ENCODE results near the gene CDK3. TPM values are rescaled to one million over a fixed set of nuclear protein-coding genes. Genes with fewer than 3 reads are reported as not detected.
A peak's percentile ranks its signal among the peaks of the same experiment; 100 is the strongest.

Gene CDK3
- polyA plus RNA-seq, 2 of the 4 experiments (the other 2 are of a cell fraction): 5.1 to 5.5 TPM

DNA sequence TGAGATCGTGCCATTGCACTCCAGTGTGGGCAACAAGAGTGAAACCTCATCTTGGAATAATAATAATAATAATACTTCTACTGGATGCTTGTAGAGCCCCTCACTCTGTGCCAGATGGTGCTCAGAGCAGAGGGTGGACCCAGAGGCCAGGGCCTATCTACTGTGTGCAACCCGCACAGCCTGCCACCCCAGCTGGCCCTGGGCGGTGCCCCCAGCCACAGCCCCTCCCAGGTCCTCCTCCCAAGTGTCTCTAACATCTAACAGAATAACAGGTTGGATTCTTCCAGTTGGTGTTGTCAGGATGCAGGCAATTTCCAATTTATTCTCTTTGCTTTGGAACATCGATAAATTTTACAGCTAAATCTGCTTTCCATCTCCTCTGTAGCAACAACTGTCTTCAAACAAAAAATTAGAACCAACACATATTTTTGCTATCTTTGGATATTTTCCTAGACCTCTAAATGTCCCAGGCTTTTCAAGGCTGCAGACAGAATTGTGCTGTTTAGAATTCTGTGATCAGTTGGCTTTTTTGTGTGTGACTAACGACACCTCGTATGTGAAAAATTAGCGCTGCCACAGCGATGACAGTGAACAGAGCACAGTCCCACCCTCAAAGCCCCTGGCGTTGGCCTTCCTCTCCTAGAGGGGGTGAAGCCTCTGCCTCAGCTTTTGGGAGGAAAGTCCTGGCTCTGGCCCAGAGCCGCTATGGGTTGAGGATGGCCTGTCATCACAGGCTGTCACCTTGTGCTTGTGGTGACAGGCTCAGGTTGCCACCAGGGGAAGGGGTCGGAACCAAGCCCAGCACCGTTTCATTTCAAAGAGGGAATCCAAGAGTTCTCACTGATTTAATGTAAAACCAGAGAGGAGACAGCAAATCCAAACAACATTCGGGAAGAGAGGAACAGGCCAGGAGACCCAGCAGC is 34.0 kb downstream of the CDK3 start:
- POLR2A ChIA-PET: interaction anchor here (1.9 kb wide), 1 partner anchor 38 kb away, joined by 4 read pairs; the partner anchor contains the start of gene SRP68
- peak; percentile 81 for FAIRE-seq

More for the DNA sequence above, 34.0 kb downstream of the CDK3 start:
- Histone ChIP-seq H3K4me1 (peaks cover 1% of the 10 kb centered on the region), H3K27ac (no peak overlapping the region), H3K4me2 (no peak overlapping the region), H3K4me3 (no peak overlapping the region), H3K9me3 (no peaks in the 10 kb centered on the region)
- 90% methylated on average over 13 of the region's 13 CpGs for WGBS (ENCODE audit: missing lambda C conversion rate)
- DNase-seq (ENCODE audit: low read depth in 1 of 2, low spot score in 1 of 2) (no peak), ATAC-seq (no peak)
- no peak for TF ChIP-seq CBX2 (IDR thresholded peaks at IDR 0.05; ENCODE audit: borderline replicate concordance, low read depth)
- no peak for TF ChIP-seq EHMT2 (IDR thresholded peaks at IDR 0.05; ENCODE audit: low read depth)
- TF ChIP-seq JUNB (IDR thresholded peaks at IDR 0.05): no peak
- no peak for TF ChIP-seq CBX8 (IDR thresholded peaks at IDR 0.05)
- TF ChIP-seq GATA3 (IDR thresholded peaks at IDR 0.05; ENCODE audit: borderline replicate concordance): no peak
- TF ChIP-seq KDM1A (IDR thresholded peaks at IDR 0.05; ENCODE audit: low read depth): no peak
- TF ChIP-seq, protein P1, sequence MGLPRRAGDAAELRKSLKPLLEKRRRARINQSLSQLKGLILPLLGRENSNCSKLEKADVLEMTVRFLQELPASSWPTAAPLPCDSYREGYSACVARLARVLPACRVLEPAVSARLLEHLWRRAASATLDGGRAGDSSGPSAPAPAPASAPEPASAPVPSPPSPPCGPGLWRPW (IDR thresholded peaks at IDR 0.05): no peak
- TF ChIP-seq NFE2L2 (conservative IDR thresholded peaks at IDR 0.05; ENCODE audit: low read length): no peak
- no peak for TF ChIP-seq CHD4 (IDR thresholded peaks at IDR 0.05; ENCODE audit: borderline replicate concordance)
- no peak for TF ChIP-seq MYC (IDR thresholded peaks at IDR 0.05; ENCODE audit: borderline replicate concordance, low read length)
- no peak for TF ChIP-seq PHF8 (IDR thresholded peaks at IDR 0.05; ENCODE audit: borderline replicate concordance, low read depth)
- TF ChIP-seq REST (IDR thresholded peaks at IDR 0.05): no peak
- no peak for TF ChIP-seq HDAC2 (IDR thresholded peaks at IDR 0.05)
- TF ChIP-seq RAD21 (conservative IDR thresholded peaks at IDR 0.05 in 1 of 2, IDR thresholded peaks at IDR 0.05 in 1 of 2): no peak
- TF ChIP-seq NPAS2 (CRISPR knock-in tag; IDR thresholded peaks at IDR 0.05; ENCODE audit: borderline replicate concordance): no peak
- TF ChIP-seq FOSB (CRISPR knock-in tag; IDR thresholded peaks at IDR 0.05): no peak
- TF ChIP-seq, protein P2, sequence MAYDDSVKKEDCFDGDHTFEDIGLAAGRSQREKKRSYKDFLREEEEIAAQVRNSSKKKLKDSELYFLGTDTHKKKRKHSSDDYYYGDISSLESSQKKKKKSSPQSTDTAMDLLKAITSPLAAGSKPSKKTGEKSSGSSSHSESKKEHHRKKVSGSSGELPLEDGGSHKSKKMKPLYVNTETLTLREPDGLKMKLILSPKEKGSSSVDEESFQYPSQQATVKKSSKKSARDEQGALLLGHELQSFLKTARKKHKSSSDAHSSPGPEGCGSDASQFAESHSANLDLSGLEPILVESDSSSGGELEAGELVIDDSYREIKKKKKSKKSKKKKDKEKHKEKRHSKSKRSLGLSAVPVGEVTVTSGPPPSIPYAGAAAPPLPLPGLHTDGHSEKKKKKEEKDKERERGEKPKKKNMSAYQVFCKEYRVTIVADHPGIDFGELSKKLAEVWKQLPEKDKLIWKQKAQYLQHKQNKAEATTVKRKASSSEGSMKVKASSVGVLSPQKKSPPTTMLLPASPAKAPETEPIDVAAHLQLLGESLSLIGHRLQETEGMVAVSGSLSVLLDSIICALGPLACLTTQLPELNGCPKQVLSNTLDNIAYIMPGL (CRISPR knock-in tag; IDR thresholded peaks at IDR 0.05; ENCODE audit: borderline replicate concordance): no peak
- TF ChIP-seq POLR2AphosphoS2 (conservative IDR thresholded peaks at IDR 0.05; ENCODE audit: low read length): no peak
- no peak for TF ChIP-seq BCL3 (IDR thresholded peaks at IDR 0.05)
- CTCF ChIA-PET: interaction anchor here (1.0 to 23.8 kb wide), 6 partner anchors 11 to 363 kb away, joined by 3 to 357 read pairs (median 4); no protein-coding TSS in a partner anchor

Measured in A549 (cell line).